GM13977 (cell line): Measurements from ENCODE around the gene CANT1.

ENCODE experiments used
- DNase-seq: peaks from one replicate; pipeline ENCODE4 v3.0.0; 2012; ENCODE audit warnings: low spot score
- CTCF ChIP-seq: IDR thresholded peaks from 2 replicates; pipeline ENCODE4 v1.5.1; 2012; ENCODE audit warnings: mild to moderate bottlenecking, control low read depth; ENCODE audit not compliant: insufficient read depth; ENCODE audit errors: extremely low read depth, missing control alignments
- in situ Hi-C: fragments of 300-500 bp; cut with MboI; formaldehyde crosslinking; loops from one replicate; pipeline ENCODE4 v1.12.0; 2022; ENCODE audit warnings: low sequenced_read_pairs, low pct_unique_long_range_greater_than_20kb, mixed read lengths, inconsistent platforms; ENCODE audit not compliant: unreplicated experiment

CANT1 gene

GRCh38 chr17:79051306-79051705 is 41.7 kb upstream of the CANT1 start:
- no peak for TF ChIP-seq CTCF
- DNase-seq, result no peak
- in situ Hi-C loops, result no loop called here

GRCh38 chr17:79050551-79050950 is 41.0 kb upstream of the CANT1 start:
- in situ Hi-C loops, result no loop called here
- no peak for DNase-seq
- no peak for TF ChIP-seq CTCF

- in situ Hi-C loops, result no loop called here
- DNase-seq, result no peak
- no peak for TF ChIP-seq CTCF
Observed at GRCh38 chr17:79049821-79050220, 40.3 kb upstream of the CANT1 start.

- no peak for TF ChIP-seq CTCF
- in situ Hi-C loops, result no loop called here
Observed at GRCh38 chr17:79048826-79049755, 39.5 kb upstream of the CANT1 start.

GRCh38 chr17:79047923-79048825 is 38.6 kb upstream of the CANT1 start:
- DNase-seq, result no peak
- in situ Hi-C loops, result no loop called here

More at GRCh38 chr17:79048826-79049755, 39.5 kb upstream of the CANT1 start:
- DNase-seq, result no peak

More at GRCh38 chr17:79047923-79048825, 38.6 kb upstream of the CANT1 start:
- no peak for TF ChIP-seq CTCF
